ENCODE measurements around the gene FAM13A.
A peak's percentile ranks its signal among the peaks of the same experiment; 100 is the strongest.

FAM13A gene

DNA sequence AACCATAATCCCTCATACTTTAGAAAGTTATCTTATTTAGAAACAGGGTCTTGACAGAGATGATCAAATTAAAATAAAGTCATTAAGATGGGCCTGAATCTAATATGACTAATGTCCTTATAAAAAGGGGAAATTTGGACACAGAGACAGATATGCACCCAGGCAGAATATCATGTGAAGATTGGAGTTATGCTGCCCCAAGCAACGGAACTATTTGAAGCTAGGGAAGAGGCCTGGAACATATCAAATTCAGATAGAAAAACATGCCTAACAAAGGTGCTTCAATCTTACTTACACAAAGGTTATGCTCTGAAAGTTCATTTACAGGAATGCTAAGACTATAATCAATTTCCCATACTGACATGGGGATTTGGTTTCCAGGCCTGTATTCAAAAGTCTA lies 246.7 kb downstream of the FAM13A start:
- DNase-seq (ENCODE audit: low spot score): no peak

DNA sequence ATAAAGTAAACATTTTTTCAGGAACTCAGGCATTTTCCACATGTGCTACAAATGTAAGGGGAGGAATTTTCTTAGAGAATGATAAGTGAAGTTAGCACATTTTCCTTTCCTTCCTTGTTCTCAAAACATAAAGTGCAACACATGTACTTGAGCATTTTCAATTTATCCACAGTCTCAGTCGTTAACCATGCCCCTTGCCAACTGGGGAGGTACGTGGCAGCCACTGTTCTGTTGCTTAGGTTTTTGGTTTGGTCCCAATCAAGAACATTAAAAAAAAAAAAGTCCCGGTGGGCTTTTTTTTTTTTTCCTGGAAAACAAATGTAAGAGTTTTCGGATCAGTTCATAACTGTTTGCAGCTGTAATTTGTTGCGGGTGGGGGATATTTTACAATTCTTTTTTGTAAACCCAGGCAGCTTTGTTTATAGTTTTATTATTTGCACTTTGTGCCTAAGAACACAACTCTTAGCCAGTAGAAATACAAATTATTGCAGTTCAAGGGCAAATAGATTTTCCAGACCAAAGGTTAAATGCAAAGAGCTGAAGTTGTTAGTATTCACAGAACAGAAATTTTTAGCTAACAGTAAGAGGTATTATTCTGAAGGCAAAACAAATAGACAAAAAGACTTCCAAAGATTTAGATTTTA lies 247.3 kb downstream of the FAM13A start:
- DNase-seq (ENCODE audit: low spot score): no peak

DNA sequence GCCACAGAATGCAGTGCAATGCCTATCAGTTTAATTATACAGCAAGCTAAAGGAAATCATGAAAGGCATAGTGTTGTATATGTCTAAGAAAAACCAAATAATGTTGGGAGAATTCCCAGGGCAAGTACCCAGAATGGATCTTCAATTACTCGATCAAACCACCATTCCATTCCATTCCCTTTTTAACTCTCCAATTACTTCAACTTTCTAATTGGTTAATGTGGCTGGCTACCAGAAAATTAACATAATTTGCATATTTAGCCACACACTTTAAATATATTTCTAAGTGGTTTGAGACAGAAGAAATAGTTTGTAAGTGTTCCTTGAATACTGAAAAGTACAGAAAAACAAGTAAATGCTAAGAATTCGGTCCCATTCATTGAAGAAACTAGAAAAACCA lies 247.9 kb downstream of the FAM13A start:
- no peak for DNase-seq (ENCODE audit: low spot score)

DNA sequence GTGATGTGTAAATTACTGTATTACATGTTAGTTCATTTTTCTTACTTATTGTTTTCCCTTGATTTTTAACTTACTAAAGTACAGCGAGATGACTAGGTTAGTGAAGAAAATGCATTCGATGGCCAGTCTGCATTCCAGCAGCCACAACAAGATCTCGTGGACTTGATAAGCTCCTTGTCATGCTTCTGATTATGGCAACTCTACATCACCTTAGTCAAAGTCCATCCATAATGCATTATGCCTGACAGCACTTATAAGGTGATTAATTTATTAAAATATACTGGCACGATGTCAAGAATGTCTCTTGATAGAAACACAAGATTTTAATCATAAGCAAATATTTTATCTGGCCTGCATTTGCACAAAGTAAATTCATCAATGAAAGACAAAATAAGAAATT lies 249.5 kb downstream of the FAM13A start:
- DNase-seq (ENCODE audit: low spot score): no peak

DNA sequence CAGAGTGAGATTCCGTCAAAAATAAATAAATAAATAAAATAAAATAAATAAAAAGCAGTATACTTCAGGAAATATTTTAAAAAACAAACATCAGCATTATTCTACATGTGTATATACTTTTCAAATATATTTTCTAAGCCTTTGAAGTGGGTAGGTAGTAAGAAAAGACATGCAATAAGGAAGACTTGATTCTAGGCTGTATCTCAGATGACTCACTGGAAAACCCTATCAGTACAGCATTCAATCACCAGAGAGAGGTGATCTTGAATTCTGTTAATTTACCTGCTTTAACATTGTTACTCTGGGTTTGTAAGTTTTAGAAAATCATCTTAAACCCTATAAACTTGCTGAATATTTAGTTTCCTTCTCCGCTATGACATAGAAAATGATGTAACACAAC lies 252.8 kb downstream of the FAM13A start:
- DNase-seq (ENCODE audit: low spot score): no peak

DNA sequence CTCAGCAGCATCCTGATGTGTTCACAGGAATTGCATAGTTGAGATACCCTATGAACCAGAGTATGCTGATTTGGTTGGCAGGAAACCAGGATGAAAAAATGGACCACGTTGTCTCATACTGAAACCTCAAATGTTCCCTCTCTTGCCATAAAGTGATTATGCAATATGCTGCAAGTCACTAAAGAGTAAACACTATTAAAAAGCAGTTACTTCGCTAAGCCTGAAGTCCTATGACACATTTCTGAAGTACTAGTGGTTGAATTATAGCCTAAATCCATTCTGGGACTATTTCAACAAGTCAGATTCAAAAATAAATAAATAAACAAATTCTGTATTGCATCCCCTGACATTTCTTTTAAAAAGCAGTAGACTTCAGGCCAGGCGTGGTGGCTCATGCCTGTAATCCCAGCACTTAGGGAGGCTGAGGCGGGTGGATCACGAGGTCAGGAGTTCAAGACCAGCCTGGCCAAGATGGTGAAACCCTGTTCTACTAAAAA lies 253.3 kb downstream of the FAM13A start:
- DNase-seq (ENCODE audit: low spot score): peak; percentile 19

DNA sequence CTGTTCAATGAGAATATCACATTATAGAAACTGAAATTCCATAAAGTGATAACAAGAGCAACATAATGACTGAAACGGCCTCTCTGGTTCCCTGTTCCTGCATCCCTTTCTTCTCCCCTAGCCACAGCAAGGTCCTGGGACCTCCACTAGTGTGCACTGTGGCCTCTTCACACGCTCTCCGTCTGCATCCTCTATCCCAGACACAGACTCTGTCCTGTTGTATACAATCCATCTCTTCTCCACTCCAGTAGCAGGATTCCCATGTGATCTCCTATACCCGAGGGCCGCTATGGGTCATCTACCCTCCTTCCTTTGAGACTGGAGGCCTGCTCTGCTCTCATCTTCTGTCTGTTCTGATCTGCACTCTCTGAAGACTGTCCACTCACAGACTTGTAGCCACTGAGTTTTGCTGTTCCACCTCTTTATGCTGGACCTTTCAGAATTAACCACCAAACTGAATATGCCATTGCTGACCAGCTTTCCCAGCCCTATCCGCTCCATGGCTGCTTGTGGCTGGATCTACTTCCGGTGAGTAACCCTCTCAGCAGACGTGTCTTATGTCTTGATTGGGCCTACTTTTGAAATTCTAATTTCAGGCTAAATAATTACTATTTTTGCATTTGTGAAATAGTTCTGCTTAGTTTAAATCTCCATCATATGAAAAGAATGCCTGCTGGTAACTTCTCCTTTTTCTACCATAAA lies 254.2 kb downstream of the FAM13A start:
- no peak for DNase-seq (ENCODE audit: low spot score)

DNA sequence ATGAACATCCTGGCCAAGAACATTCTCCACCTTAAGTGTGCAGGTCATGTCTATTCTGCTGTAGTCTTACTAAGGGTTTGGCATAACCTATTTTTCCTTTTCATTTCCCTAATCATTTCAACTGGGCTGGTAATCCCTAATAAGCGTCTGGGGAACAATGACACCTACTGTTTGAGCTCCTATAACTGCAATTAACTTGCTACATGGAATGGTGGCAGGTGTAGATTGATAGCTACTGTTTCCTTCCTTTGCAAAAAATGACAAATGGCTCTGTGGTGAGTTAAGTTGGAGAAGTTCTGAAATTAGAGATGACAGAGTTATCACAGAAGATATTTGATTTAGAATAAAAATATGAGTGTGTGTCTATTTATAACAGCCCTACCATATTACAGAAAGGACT lies 254.8 kb downstream of the FAM13A start:
- peak; percentile 5 for DNase-seq (ENCODE audit: low spot score)

DNA sequence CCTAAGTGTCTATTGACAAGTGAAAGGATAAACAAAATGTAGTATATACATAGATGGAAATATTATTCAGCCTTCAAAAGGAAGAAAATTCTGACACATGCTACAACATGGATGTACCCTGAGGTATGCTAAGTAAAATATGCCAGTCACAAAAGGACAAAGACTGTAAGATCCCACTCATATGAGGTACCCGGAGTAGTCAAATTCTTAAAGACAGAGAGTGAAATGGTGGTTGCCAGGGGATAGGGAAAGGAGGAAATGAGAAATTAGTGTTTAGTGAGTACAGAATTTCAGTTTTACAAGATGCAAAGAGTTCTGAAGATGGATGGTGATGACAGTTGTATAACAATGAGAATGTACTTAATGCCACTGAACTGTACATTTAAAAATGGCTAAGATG lies 257.1 kb downstream of the FAM13A start:
- DNase-seq (ENCODE audit: low spot score): no peak

DNA sequence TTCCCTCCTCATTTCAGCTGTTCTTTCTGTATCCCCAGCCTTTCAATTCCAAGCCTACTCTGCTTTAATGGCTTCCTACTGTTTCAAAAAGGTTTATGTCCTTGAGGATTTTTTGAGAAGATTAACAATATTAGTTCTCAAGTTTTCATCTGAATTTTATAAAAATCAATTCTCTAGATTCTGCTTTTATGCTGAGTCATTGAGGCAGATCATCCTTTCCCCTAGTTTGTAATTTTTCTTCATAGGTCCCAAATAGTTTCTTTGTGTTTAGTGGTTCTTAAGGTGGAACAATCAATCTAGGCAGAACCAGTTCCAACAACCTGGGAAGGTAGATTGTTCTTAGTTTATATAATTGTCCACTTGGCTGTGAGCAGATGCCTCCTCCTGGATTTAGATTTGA lies 259.3 kb downstream of the FAM13A start:
- no peak for DNase-seq (ENCODE audit: low spot score)

DNA sequence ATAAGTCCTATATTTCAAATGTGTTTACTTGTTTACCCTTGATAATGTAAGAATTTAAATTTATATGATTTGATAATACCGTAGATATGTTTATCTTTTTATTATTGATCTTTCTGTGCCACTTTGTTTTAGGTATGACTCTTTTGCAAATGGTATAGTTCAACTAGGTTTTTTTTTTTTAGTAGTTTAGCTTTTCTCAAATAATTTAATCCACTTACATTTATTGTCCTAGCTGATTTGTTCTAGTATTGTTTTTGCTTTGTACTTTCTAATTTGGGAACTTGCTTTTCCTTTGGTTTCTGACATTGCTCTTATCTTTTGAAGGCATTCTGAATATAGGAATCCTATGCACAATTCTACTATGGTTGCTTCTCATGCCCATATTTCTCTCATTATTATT lies 260.4 kb downstream of the FAM13A start:
- no peak for DNase-seq (ENCODE audit: low spot score)

DNA sequence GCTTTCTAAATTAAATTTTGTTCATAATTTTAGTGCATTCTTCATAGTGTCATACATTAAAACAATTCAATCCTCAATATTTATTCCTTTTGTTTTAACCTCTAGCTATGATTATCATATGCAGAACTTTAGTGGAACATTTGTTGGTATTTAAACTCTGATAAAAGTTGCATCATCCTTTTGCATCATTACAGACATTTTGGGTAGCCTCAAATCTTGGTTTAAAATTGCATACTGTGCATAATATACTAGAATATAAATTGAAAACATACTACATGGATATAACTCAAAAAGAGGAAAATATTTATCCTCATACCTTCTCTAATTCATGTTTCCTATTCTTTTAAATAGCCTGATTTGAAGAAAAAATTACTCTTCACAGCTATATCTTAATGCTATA lies 262.0 kb downstream of the FAM13A start:
- no peak for DNase-seq (ENCODE audit: low spot score)

DNA sequence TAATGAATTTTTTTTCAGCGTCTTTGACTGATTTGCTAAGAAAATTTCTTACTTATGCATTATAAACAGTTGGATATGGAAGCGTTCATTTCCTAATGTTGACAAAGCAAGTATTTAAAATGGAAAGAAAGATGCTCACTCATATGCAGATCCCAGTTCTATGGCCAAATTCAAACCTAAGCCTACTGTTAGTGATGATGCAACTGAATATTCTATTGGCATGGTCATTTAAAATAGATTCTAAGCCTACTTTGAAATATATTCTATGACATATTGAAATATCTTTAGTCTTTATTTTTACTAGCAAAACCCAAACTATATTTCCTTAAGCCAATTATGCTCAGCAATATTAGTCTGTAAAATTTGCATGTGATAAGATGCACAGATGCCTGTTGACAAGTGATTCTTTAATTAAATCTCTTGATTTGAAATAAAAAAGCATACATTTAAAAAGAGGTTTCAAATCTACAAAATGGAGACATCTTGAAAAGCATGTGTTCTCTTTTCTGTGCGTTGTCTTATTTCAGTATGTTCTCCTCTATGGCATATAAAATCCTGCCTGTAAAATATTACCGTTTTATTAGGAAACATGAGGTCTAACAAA lies 262.8 kb downstream of the FAM13A start:
- no peak for DNase-seq (ENCODE audit: low spot score)

DNA sequence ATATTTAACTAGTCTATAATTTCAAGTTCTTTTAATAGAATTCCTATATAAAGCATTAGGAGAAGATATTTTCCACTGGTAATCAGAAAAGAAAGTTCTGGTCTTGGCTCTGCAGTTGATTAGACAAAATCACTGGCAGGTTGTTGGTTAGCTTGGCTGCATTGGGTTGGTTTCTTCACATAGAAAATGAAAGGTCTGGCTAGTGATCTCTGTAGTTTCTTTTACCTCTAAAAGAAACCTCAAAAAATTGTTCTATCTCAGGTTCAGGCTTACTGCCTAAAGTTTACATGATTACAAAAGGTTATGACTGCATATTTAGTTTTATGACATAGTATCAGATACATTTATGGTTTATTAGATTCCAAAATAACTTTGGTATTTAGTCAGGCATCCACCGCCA lies 263.5 kb downstream of the FAM13A start:
- no peak for DNase-seq (ENCODE audit: low spot score)

DNA sequence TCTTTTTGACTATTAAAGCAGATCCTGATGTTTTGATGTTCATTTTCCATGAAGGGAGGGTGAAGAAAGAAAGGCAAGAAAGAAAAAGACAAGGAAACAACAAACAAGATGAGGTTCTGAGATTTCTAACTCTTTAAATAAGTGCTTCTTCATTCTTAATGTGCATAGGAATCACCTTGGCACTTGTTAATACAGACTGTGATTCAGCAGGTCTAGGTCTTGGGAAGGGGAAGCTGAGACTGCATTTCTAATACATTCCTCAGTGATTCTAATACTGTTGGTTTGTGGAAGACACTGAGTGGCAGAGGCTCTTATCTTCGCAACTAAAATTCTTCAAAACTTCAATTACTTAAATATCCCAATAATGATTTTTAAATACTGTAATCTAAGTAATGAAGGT lies 264.2 kb downstream of the FAM13A start:
- no peak for DNase-seq (ENCODE audit: low spot score)

DNA sequence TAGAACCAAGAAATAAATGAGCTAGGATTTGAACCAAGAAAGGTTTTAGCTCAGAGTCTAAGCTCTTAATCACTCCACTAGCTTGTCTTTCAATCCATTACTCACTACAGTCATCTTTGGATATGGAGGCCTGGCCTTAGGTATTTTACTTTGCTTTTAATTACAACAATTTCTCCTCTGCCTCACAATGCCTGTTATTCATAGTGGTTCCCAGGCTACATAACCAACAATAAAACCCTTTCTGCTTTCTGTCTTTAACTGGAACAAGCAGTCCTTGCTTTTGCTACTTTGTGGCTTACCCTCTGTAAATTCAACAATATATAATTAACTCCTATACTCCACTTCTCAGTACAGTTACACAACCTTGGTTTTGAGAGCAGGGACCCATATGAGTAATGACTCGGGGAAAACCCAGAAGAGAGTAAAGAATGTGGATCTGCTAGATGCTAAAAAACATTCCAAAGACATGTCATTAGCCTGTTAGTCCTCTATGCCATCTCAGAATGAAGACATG lies 264.7 kb downstream of the FAM13A start:
- no peak for DNase-seq (ENCODE audit: low spot score)

DNA sequence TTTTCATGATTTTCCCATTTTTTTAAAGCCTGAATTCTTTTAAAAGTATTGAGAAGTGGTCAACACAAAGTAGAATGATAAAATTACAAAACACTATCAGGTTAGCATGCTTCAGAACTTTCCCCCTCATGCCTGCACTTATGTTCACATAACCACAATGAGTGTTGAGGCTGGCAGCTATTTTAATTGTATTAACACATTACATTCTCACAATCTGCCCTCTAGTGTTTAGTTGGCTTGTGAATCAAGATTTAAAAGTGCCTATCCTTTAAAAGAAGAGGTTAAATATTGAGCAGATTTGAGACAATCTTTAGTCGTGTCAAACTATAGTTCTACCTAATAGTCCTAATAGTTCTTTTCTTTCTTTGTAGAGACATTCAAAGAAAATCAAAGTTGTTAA lies 265.7 kb downstream of the FAM13A start:
- peak; percentile 24 for DNase-seq (ENCODE audit: low spot score)

DNA sequence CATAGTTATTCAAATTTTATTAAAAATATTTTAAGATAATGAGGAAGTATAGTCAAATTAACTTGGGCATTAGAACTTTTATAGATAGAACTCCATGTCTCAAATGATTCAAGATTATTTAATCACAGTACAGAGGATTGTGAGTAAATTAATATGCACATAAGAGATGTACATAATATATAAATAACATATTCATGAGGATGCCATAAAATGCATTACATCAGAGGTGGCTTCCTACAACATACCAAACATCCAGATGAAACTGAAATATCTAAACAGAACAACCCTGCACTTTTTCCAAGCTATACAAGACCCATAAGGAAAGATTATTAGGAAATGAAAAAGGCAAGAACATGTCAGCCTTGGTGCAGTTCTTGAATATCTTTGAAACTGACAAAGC lies 268.1 kb downstream of the FAM13A start:
- DNase-seq (ENCODE audit: low spot score): no peak

DNA sequence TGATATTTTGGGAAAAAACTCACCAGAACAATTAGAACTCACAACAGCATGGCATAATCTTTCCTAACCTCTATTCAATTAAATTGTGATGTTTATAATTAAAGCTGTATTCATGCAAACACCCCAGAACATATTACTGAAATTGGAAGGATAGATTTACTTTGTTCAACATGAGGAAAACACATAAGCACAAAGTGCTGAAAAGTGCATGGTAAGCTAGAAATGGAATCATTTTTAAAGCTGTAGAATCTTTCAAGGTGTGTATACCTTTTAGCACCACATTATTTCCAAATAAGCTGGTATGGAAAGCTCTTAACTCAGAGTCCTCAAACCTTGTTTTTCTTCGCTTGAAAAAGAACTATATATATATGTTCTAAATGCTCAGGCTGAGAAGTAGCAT lies 268.6 kb downstream of the FAM13A start:
- no peak for DNase-seq (ENCODE audit: low spot score)

DNA sequence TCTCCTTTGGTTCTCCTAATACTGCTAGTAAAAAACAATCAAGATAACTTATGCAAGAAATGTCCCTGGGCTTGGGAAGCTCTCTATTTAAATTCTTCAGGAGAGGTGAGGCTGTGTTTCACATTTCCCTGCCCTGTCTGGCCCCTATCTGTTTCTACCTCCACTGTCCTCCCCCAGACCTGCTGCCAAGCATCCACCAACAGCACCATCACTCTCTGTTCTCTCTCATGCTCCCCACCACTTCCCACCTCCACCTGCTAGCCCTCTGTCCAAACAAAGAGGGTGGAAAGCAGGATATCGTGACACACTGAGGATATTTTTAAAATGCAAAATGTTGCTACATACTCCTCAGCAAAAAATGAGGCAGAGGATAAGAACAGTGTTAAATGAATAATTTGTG lies 271.0 kb downstream of the FAM13A start:
- no peak for DNase-seq (ENCODE audit: low spot score)

DNA sequence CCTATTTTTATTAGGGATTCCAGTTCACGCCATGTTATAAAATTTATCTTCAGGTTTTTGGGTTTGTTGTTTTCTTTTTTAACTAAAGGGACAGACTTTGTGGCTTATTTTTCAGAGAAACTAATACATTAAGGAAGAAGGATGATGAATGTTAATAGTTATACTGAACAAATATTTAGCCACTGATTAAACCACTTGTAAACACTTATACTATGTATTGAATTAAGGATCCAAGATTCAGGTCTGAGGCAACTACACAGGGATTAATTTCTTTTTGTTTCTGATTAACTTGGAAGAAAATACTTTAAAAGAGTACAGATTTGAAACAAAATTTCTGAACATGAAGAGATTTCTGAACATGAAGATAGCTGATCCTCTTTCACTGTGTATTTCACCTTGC lies 276.6 kb downstream of the FAM13A start:
- no peak for DNase-seq (ENCODE audit: low spot score)

DNA sequence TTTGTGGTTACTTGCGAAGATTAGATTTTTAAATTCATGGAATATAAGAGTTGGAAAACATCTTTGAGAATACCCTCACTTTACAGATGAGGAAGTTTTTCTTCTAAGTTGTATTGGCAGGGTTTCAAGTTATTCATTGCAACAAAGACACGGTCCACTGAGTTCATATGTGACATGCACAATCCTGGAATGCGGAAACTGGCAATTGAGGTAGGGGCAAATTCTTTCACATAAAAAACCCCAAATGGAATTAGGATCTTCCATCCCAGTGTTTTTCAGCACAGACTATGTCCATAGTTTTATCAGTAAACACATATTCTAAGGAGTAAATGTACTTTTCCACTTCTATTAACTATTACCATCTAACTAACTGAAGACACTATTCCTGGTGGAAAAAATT lies 277.6 kb downstream of the FAM13A start:
- DNase-seq (ENCODE audit: low spot score): no peak

DNA sequence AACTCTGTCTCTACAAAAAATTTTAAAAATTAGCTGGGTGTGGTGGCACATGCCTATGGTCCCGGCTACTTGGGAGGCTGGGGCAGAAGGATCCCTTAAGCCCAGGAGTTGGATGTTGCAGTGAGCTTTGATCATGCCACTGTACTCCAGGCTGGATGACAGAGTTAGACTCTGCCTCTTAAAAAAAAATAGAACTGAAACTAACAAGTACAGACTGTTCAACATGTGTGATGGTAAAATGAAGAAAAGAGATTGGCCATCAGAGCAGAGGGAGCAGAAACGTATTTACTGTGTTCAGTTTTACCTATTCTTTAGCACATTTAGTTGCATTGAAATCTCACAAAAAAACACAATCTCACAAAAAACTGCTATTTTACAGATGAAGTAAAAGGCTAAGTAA lies 281.5 kb downstream of the FAM13A start:
- no peak for DNase-seq (ENCODE audit: low spot score)
